ENCODE results near the gene ZNF296.

The ZNF296 gene

GRCh38 chr19:45103156-45103507 is 26.9 kb upstream of the ZNF296 start:
- peak; percentile 45 for DNase-seq (ENCODE audit: low spot score)

GRCh38 chr19:45102481-45102880 is 26.2 kb upstream of the ZNF296 start:
- no peak for DNase-seq (ENCODE audit: low spot score)

- DNase-seq (ENCODE audit: low spot score) = no peak
Observed at GRCh38 chr19:45101806-45102205, 25.5 kb upstream of the ZNF296 start.

- no peak for DNase-seq (ENCODE audit: low spot score)
Observed at GRCh38 chr19:45100846-45101252, 24.6 kb upstream of the ZNF296 start.

GRCh38 chr19:45100201-45100600 is 23.9 kb upstream of the ZNF296 start:
- DNase-seq (ENCODE audit: low spot score) = no peak

- DNase-seq (ENCODE audit: low spot score) = no peak
Observed at GRCh38 chr19:45099467-45100191, 23.4 kb upstream of the ZNF296 start.

GRCh38 chr19:45098521-45099466 is 22.5 kb upstream of the ZNF296 start:
- DNase-seq (ENCODE audit: low spot score) = no peak

GRCh38 chr19:45097776-45098520 is 21.7 kb upstream of the ZNF296 start:
- DNase-seq (ENCODE audit: low spot score) = no peak

- no peak for DNase-seq (ENCODE audit: low spot score)
Observed at GRCh38 chr19:45097450-45097775, 21.1 kb upstream of the ZNF296 start.

GRCh38 chr19:45096700-45097099 is 20.4 kb upstream of the ZNF296 start:
- no peak for DNase-seq (ENCODE audit: low spot score)

GRCh38 chr19:45095496-45096413 is 19.5 kb upstream of the ZNF296 start:
- DNase-seq (ENCODE audit: low spot score) = no peak

GRCh38 chr19:45094707-45095106 is 18.4 kb upstream of the ZNF296 start:
- DNase-seq (ENCODE audit: low spot score) = no peak

- no peak for DNase-seq (ENCODE audit: low spot score)
Observed at GRCh38 chr19:45094137-45094536, 17.9 kb upstream of the ZNF296 start.

- peak; percentile 96 for DNase-seq (ENCODE audit: low spot score)
Observed at GRCh38 chr19:45092747-45093678, 16.7 kb upstream of the ZNF296 start, which contains the start of gene PPP1R37. PPP1R37 (plus strand) TSS chr19:45093179; CDS start chr19:45093326, 147 bp downstream.

GRCh38 chr19:45091031-45091923 is 15.0 kb upstream of the ZNF296 start:
- DNase-seq (ENCODE audit: low spot score) = peak; percentile 93

GRCh38 chr19:45090606-45091005 is 14.3 kb upstream of the ZNF296 start:
- DNase-seq (ENCODE audit: low spot score) = no peak

- no peak for DNase-seq (ENCODE audit: low spot score)
Observed at GRCh38 chr19:45090034-45090433, 13.8 kb upstream of the ZNF296 start.

GRCh38 chr19:45087531-45087930 is 11.3 kb upstream of the ZNF296 start:
- DNase-seq (ENCODE audit: low spot score) = no peak

- no peak for DNase-seq (ENCODE audit: low spot score)
Observed at GRCh38 chr19:45086480-45086879, 10.2 kb upstream of the ZNF296 start.

All from germinal center (tissue), 1 donor.